Occipital lobe (tissue), 2 donors: ENCODE results near the gene SLIT3. TPM values are rescaled to one million over a fixed set of nuclear protein-coding genes. Genes with fewer than 3 reads are reported as not detected.

Experiments
- DNase-seq: peaks from one replicate; lab custom pipeline; 2025; lab: John Stamatoyannopoulos, UW
- total RNA-seq: library from RNA; depleted of rRNA; stranded (reverse); fragments of >200 nt; gene quantifications from one replicate; pipeline ENCODE4 v1.2.3, GENCODE V29; 2014

Gene SLIT3
- total RNA-seq, 1 donor from 2014 or later = 0.78 TPM

- no peak for DNase-seq
Observed at GRCh38 chr5:168969326-168969886, 331.5 kb downstream of the SLIT3 start.

- no peak for DNase-seq
Observed at GRCh38 chr5:168967882-168968620, 332.9 kb downstream of the SLIT3 start.

DNA sequence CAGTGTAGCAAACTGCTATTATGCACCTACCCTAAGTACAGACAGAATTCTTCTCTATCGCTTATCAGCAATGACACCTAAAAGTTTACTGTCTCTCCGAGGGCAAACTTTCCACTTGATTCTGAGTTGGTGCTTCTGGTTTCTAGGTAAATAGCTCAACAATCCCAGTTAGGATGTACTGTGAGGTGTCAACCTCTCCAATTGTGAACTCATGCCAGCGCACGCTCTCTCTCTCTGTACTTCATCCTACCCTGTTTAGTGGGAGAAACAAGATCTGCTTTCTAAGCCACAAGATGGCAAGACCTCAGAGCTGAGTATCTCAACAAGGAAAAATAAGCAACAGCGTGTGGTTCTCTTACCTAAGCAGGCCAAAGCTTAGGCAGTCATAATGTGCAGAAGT, 335.3 kb downstream of the SLIT3 start:
- DNase-seq = no peak

GRCh38 chr5:168964182-168964581, 336.8 kb downstream of the SLIT3 start:
- DNase-seq = no peak

GRCh38 chr5:168962306-168962705, 338.6 kb downstream of the SLIT3 start:
- no peak for DNase-seq

DNA sequence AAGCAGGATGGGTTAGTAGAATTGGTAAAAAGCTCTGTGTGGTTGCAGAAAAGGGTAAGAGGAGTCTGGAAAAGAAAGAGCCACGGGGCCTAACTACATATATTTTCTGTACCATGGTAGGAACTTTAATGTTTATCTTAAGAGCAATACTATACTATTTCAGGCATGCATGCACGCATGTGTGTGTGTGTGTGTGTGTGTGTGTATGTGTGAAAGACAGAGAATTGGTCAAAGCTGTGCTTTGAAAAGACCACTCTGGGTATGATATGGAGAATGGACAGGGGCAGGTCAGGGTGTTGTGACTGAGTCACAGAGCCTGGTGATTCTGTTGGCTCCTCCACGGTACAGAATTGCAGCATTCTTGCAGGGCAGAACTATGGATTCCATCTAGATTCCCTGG, 339.3 kb downstream of the SLIT3 start:
- no peak for DNase-seq

DNA sequence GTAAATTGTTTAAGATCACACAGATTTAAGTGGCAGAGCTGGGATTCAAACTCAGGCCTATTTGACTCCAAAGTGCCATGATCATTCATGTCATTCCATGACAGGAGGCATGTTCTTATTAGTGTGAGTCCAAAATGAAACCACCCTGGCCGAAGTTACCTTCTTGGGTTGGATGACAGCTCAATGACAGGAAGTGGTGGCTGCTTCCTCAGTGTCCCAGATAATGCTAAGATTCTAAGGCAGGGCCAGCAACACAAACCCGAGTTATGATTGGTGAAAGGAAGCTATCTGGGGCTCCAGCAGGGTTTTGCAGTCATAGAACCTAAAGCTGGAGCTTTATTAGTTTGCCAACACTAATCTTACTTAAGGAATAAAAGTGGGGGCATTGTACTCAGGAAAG, 340.4 kb downstream of the SLIT3 start:
- DNase-seq = no peak

GRCh38 chr5:168953351-168953750, 347.6 kb downstream of the SLIT3 start:
- DNase-seq = no peak

DNA sequence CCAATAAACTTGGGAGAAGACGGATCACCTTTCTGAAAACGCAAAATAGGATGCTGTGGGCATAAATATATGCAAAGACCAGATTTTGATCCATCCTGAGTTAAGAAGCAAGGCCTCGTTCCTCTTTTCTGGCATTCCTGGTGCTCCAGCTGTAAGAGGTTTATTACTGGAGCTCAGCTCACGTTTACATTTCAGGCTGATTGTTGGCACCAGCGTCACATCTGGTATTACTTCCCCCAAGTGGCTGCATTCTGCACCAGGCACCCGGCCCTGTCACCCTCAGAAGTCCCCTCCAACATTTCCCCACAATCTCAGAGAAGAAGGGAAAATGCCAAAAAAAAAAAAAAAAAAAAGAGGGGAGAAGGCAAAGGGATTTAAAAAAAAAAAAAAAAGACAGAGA, 348.7 kb downstream of the SLIT3 start:
- DNase-seq = no peak

GRCh38 chr5:168951769-168952168, 349.2 kb downstream of the SLIT3 start:
- no peak for DNase-seq

GRCh38 chr5:168951356-168951755, 349.6 kb downstream of the SLIT3 start:
- no peak for DNase-seq

- no peak for DNase-seq
Observed at GRCh38 chr5:168950241-168950951, 350.5 kb downstream of the SLIT3 start.

DNA sequence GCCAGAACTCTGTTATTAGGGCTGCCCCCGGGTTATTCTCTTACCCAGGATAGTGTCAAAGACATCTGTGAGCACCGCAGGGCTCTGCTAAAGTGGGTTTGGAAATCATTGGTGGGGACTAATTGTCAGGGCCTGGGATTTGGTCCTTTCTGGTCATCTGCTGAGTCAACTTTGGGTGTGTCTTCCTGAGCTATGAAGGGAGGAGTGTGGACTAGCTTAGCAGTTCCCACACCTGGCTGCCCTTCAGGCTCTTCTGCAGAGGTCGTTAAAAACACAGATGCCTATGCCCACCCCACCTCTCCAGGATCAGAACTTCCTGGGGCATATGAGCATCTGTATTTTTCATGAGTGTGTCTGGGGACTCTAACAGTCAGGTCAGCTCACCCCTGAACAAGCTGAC, 352.2 kb downstream of the SLIT3 start:
- DNase-seq = no peak

DNA sequence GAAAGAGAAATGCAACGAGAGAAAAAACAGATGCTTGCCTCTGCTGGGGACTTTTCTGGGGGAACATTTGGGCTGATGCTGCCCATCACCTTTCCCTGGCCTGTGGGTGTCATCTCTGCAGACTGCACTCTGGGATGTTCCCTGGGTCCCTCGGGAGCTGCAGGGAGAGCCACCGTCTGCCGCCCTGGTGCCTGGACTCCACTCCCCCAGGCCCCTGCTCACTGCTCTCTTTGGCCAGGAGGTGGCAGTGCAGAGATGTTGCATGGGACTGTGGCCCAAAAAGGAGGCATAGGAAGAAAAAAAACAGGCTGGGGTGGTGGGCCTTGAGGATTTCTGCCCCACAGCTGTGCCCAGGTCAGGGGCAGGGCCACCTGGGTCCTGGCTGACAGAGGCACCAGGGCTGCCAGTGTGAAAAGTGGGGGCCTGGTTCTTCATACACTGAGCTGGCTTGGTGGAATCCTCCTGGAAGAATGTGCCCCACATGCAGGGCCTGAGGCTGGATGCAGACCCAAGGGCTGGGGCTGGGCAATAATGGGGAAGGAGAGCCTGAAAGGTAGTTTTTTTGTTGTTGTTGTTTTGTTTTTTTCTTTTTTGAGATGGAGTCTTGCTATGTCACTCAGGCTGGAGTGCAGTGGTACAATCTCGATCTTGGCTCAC, 353.6 kb downstream of the SLIT3 start:
- peak; percentile 4 for DNase-seq

DNA sequence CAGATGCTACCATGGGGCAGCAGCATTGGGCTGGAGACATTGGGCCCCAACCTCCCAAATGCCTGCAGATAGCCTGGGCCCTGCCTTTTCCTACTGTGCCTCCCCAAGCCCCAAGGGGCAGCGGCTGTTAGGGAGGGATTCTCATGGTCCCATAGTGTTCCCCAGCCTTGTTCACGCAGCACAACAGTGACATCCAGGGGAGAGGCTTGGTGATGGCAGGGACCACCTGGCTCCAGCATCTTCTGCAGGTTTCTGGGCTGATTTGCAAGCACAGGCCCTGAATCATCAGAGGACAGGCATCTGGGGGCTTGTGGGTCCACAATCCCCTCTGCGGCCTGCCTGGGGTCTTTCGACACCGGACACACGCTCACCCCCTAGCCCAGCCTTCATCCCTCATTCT, 354.6 kb downstream of the SLIT3 start:
- no peak for DNase-seq

DNA sequence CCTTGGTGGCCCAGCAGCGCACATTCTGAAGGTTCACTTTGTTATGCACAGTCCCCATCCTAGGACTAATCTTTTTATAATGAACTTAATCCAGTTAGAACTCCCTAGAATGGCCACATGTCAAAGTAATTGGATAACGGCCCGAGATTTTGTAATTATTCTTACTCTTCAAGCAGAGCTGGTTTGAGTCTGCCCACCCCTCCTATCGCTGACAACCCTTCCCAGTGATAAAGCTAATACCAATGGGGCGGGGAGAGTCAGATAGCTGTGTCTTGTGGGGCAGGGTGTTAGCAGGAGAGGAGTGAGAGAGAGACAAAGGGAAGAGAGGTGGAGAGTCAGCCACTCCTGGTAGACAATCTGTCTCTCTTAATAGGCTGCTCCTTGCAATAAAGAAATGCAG, 356.9 kb downstream of the SLIT3 start:
- DNase-seq = no peak

DNA sequence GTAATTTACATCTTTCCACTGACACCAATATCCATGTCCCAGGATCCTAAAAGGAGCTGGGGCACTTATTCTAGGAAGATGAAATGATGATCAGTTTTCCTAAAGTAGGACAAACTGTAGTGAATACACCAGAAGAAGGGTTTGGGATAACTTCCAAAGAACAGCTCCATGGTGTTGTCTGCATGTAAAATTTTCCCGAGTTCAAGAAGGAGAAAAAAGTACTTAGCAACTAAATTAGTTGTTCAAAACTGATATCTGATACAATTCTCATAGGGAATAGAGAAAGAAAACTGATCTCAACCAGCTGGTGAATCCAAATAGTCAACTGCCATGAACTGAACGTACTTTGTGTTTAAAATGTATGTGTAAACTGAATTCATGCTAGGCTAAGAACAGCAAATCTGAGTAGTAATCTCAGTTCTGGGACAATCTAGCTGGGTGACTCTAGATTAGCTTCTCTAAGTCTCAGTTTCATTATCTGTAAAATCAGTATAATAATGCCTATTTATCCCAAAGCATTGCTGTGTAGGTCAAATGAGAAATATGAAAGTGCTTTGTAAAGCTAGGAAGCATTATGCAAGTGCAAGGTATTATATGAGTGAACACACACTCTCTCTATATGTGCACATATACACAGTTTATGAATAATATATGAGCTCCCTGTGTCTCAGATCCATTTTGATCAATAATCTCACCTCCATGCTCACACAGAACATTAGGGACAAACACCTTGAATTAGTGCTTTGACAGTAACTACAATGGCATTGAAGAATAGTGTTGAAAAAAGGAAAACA, 357.7 kb downstream of the SLIT3 start:
- no peak for DNase-seq

GRCh38 chr5:168941901-168942300, 359.0 kb downstream of the SLIT3 start:
- DNase-seq = no peak

DNA sequence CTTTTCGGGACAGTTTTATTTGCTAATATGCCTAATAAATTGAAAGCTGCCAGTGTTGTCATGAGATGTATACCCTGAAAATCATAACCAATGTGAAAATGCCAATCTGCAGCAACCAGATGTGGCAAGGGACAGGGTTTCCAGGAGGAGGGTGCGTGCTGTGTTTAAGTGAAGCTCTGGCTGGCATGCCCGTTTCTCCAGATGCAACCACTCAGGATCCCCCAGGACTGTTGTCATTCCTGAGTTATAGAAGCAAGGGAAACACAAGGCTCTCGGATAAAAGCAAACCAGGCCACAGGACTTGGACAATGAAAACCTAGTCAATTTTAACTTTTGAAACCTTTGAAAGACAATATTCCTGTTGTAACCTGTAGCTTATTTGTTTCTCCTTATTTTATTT, 360.2 kb downstream of the SLIT3 start:
- DNase-seq = no peak

- no peak for DNase-seq
Observed at GRCh38 chr5:168939887-168940544, 360.9 kb downstream of the SLIT3 start.
